DND-41 (cell line): ENCODE results near the gene ZBED6.

Experiments
- ATAC-seq: fragments of 200-7000 bp; cut with Tn5 transposase; 3 replicates; pipeline ENCODE4 v1.9.1; 2021; ENCODE audit warnings: low read depth; ENCODE audit not compliant: insufficient read depth
- DNase-seq: peaks from one replicate; pipeline ENCODE4 v3.0.0-alpha.2; 2020
- H2AFZ ChIP-seq: 2 replicates; pipeline ENCODE4 v1.6.0; 2012; ENCODE audit warnings: low read depth, low read length
- H3K27ac ChIP-seq: 2 replicates; pipeline ENCODE4 v1.5.1; 2012; ENCODE audit warnings: low read length, inconsistent platforms
- H3K27me3 ChIP-seq: fragments of 200-600 bp; sonication (generic); 2 replicates; pipeline ENCODE4 v1.6.0; 2012; ENCODE audit warnings: low read length, mild to moderate bottlenecking, inconsistent platforms; ENCODE audit not compliant: insufficient read depth, poor library complexity
- H3K36me3 ChIP-seq: 2 replicates; pipeline ENCODE4 v1.5.1; 2012; ENCODE audit warnings: low read length, inconsistent platforms; ENCODE audit not compliant: insufficient read depth
- H3K4me1 ChIP-seq: 2 replicates; pipeline ENCODE4 v1.5.1; 2012; ENCODE audit warnings: mild to moderate bottlenecking, low read length; ENCODE audit not compliant: insufficient read depth
- H3K4me2 ChIP-seq: 2 replicates; pipeline ENCODE4 v1.6.0; 2012; ENCODE audit warnings: mild to moderate bottlenecking, moderate library complexity, low read length, inconsistent platforms; ENCODE audit not compliant: insufficient read depth
- H3K4me3 ChIP-seq, 2 experiments: fragments of 200-600 bp in 1 of 2; shearing (Covaris generic) in 1 of 2; 2 replicates each; pipeline ENCODE4 v1.5.1; 2012 to 2016; ENCODE audit warnings: inconsistent platforms in 2 of 2, low read length in 2 of 2, mild to moderate bottlenecking in 2 of 2, low read depth in 1 of 2, moderate library complexity in 1 of 2
- H3K79me2 ChIP-seq: 2 replicates; pipeline ENCODE4 v1.6.0; 2012; ENCODE audit warnings: low read length, inconsistent platforms; ENCODE audit not compliant: insufficient read depth
- H3K9ac ChIP-seq: 2 replicates; pipeline ENCODE4 v1.6.0; 2012; ENCODE audit warnings: low read depth, mild to moderate bottlenecking, inconsistent platforms, low read length, moderate library complexity
- H3K9me3 ChIP-seq: 2 replicates; pipeline ENCODE4 v1.5.1; 2012; ENCODE audit warnings: low read length, moderate library complexity, mild to moderate bottlenecking, inconsistent platforms; ENCODE audit not compliant: insufficient read depth, severe bottlenecking
- H4K20me1 ChIP-seq: 2 replicates; pipeline ENCODE4 v1.6.0; 2012; ENCODE audit warnings: low read length; ENCODE audit not compliant: insufficient read depth
- EZH2 ChIP-seq: IDR thresholded peaks from 3 replicates; pipeline ENCODE4 v1.6.1; 2012; ENCODE audit warnings: borderline replicate concordance, low read depth, mild to moderate bottlenecking, moderate library complexity, low read length, inconsistent platforms; ENCODE audit not compliant: severe bottlenecking
- TF ChIP-seq, protein P1 (sequence below): IDR thresholded peaks from 2 replicates; pipeline ENCODE4 v1.5.1; 2012; ENCODE audit warnings: borderline replicate concordance, low read length, moderate library complexity, mild to moderate bottlenecking; ENCODE audit not compliant: poor library complexity, severe bottlenecking; ENCODE audit errors: extremely low read depth

Gene ZBED6

GRCh38 chr1:203799971-203800370, 4.5 kb downstream of the ZBED6 start:
- H3K27ac ChIP-seq: no peak overlapping the region
- ATAC-seq: no peak
- H3K4me1 ChIP-seq: peaks cover 46% of the 10 kb centered on the region
- H3K4me2 ChIP-seq: peak overlapping the region; percentile 31; the same call in 1 of the 2 replicates
- H2AFZ ChIP-seq: no peak overlapping the region
- no peak for DNase-seq
- no peak overlapping the region for H3K9ac ChIP-seq
- H3K4me3 ChIP-seq: 0 out of 4 replicates have a peak overlapping the region, but pooled peaks of 1 of the 2 experiments have one; percentile 2
- TF ChIP-seq, protein P1, sequence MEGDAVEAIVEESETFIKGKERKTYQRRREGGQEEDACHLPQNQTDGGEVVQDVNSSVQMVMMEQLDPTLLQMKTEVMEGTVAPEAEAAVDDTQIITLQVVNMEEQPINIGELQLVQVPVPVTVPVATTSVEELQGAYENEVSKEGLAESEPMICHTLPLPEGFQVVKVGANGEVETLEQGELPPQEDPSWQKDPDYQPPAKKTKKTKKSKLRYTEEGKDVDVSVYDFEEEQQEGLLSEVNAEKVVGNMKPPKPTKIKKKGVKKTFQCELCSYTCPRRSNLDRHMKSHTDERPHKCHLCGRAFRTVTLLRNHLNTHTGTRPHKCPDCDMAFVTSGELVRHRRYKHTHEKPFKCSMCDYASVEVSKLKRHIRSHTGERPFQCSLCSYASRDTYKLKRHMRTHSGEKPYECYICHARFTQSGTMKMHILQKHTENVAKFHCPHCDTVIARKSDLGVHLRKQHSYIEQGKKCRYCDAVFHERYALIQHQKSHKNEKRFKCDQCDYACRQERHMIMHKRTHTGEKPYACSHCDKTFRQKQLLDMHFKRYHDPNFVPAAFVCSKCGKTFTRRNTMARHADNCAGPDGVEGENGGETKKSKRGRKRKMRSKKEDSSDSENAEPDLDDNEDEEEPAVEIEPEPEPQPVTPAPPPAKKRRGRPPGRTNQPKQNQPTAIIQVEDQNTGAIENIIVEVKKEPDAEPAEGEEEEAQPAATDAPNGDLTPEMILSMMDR: no peak
- no peak for TF ChIP-seq EZH2
- peaks cover 94% of the 10 kb centered on the region for H3K79me2 ChIP-seq
- no peaks in the 10 kb centered on the region for H3K27me3 ChIP-seq
- peaks cover 71% of the 10 kb centered on the region for H3K36me3 ChIP-seq
- H4K20me1 ChIP-seq: peaks cover 59% of the 10 kb centered on the region
- H3K9me3 ChIP-seq: no peaks in the 10 kb centered on the region

GRCh38 chr1:203805689-203806088, 10.3 kb downstream of the ZBED6 start:
- Histone ChIP-seq H2AFZ (no peak overlapping the region), H3K4me2 (no peak overlapping the region), H3K9me3 (no peaks in the 10 kb centered on the region), H3K27ac (no peak overlapping the region), H3K4me3 (no peak overlapping the region), H3K36me3 (peaks cover 61% of the 10 kb centered on the region), H3K9ac (no peak overlapping the region), H3K79me2 (peaks cover 97% of the 10 kb centered on the region), H3K27me3 (no peaks in the 10 kb centered on the region), H4K20me1 (peaks cover 38% of the 10 kb centered on the region; the same call in 1 of the 2 replicates), H3K4me1 (0 out of 2 replicates have a peak, but pooled peaks cover 2% of the 10 kb centered on the region)
- TF ChIP-seq EZH2: no peak
- TF ChIP-seq, protein P1: no peak
- ATAC-seq (no peak), DNase-seq (no peak)

DNA sequence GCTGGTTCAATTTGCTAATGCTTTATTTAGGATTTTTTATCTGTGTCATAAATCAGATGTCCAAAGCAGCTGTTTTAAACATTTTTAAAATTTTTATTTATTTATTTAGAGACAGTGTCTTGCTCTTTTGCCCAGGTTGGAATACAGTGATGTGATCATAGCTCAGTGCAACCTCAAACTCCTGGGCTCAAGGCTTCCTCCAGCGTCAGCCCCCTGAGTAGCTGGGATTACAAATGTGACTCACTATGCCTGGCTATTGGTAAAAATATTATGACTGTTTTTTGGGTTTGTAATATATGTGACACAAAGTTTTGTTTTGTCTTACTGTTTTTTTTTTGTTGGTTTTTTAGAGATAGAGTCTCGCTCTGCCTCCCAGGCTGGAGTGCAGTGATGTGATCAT, 11.8 kb downstream of the ZBED6 start:
- ATAC-seq (no peak), DNase-seq (no peak)
- TF ChIP-seq, protein P1: no peak
- no peak for TF ChIP-seq EZH2
- Histone ChIP-seq H2AFZ (no peak overlapping the region), H3K27me3 (no peaks in the 10 kb centered on the region), H3K9me3 (no peaks in the 10 kb centered on the region), H3K4me3 (no peak overlapping the region), H3K27ac (no peak overlapping the region), H3K79me2 (peaks cover 97% of the 10 kb centered on the region), H3K36me3 (peaks cover 63% of the 10 kb centered on the region), H4K20me1 (peaks cover 34% of the 10 kb centered on the region; the same call in 1 of the 2 replicates), H3K9ac (no peak overlapping the region), H3K4me2 (no peak overlapping the region), H3K4me1 (0 out of 2 replicates have a peak, but pooled peaks cover 2% of the 10 kb centered on the region)
